Measurements from ENCODE around the gene PRKAG2.

Gene PRKAG2

DNA sequence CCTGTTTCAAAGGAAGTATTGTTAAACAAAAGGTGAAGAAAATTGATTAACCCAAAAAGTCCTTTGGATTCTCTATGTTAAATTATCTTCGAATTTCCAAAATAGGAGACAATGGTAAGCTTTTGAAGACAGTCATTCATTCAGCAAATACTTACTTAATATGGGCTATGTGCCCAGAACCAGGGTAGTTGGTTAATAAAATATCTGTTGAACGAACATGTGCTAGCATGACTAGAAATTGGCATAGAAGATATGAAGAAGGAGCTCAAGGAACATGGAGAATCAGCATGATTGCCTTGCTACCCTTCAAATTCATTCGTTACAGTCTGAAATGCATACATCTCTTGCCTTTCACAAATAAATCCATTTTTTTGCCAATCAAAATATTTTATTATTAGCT is 234.2 kb downstream of the PRKAG2 start:
- TF ChIP-seq CTCF (IDR thresholded peaks at IDR 0.05; ENCODE audit: low read depth, low read length) (no peak), POLR2A (IDR thresholded peaks at IDR 0.05; ENCODE audit: extremely low read depth, insufficient read length) (no peak), MYC (IDR thresholded peaks at IDR 0.05; ENCODE audit: low read depth, low read length) (no peak)
- TF ChIP-seq, protein P1, sequence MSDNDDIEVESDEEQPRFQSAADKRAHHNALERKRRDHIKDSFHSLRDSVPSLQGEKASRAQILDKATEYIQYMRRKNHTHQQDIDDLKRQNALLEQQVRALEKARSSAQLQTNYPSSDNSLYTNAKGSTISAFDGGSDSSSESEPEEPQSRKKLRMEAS (IDR thresholded peaks at IDR 0.05; ENCODE audit: low read depth, low read length), result no peak
- DNase-seq (ENCODE audit: low read depth), result no peak
- no peak overlapping the region for H3K4me3 ChIP-seq (ENCODE audit: low read depth, low read length)

- TF ChIP-seq, protein P1 (IDR thresholded peaks at IDR 0.05; ENCODE audit: low read depth, low read length), result no peak
- TF ChIP-seq MYC (IDR thresholded peaks at IDR 0.05; ENCODE audit: low read depth, low read length) (no peak), POLR2A (IDR thresholded peaks at IDR 0.05; ENCODE audit: extremely low read depth, insufficient read length) (no peak), CTCF (IDR thresholded peaks at IDR 0.05; ENCODE audit: low read depth, low read length) (no peak)
- DNase-seq (ENCODE audit: low read depth), result no peak
- H3K4me3 ChIP-seq (ENCODE audit: low read depth, low read length), result no peak overlapping the region
Measured at GRCh38 chr7:151641587-151641986, 235.3 kb downstream of the PRKAG2 start.

DNA sequence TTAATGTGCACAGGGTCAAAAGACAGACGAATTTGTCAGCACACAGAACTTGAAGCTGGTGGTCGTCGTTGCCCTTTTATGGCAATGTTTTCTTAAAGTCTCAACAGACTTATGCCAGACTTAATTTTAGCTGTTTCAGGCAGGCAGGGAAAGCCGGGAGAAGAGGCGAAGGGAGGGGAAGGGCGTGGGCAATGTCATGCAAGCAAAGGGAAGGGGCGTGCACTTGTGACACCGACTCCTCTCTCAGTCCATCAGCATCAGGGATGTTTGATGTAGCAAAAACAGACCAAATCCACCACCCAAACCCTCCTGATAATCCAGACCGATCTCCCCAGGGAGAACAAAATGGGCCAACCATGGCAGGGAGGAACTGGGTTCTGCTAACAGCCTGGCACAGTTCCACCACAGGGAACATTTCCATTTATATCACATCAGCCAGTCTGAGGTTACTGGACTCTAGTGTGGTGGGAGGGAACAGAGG is 239.1 kb downstream of the PRKAG2 start:
- no peak overlapping the region for H3K4me3 ChIP-seq (ENCODE audit: low read depth, low read length)

DNA sequence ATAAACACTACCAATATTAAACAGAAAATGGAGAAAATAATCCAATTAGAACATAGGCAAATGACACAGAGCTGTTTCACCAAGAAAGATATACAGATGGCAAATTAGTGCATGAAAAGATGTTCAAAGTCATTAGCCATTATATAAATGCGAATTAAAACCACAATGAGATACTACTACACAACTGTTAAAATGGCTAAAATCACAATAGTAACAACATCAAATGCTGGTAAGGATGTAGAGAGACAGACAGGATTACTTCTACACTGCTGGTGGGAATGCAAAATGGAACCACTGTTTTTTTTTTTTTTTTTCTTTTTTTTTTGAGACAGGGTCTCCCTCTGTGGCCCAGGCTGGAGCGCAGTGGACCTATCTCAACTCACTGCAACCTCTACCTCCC is 242.3 kb downstream of the PRKAG2 start:
- no peak overlapping the region for H3K4me3 ChIP-seq (ENCODE audit: low read depth, low read length)
- TF ChIP-seq, protein P1 (IDR thresholded peaks at IDR 0.05; ENCODE audit: low read depth, low read length), result no peak
- TF ChIP-seq POLR2A (IDR thresholded peaks at IDR 0.05; ENCODE audit: extremely low read depth, insufficient read length) (no peak), MYC (IDR thresholded peaks at IDR 0.05; ENCODE audit: low read depth, low read length) (no peak)
- no peak for DNase-seq (ENCODE audit: low read depth)

More for the DNA sequence above, 239.1 kb downstream of the PRKAG2 start:
- no peak for DNase-seq (ENCODE audit: low read depth)
- TF ChIP-seq MYC (IDR thresholded peaks at IDR 0.05; ENCODE audit: low read depth, low read length) (no peak), CTCF (IDR thresholded peaks at IDR 0.05; ENCODE audit: low read depth, low read length) (no peak)

DNA sequence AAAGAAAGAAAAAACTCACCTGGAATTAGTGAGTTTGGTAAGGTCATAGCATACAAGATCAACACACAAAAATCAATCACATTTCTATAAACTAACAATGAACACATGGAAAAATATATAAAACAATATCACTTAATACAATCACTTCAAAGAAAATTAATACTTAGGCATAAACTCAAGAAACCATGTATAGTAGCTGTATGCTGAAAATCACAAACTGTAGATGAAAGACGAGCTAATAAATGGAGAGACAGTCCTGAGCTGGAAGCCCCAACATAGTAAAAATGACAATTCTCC is 243.5 kb downstream of the PRKAG2 start:
- TF ChIP-seq CTCF (IDR thresholded peaks at IDR 0.05; ENCODE audit: low read depth, low read length) (no peak), POLR2A (IDR thresholded peaks at IDR 0.05; ENCODE audit: extremely low read depth, insufficient read length) (no peak), MYC (IDR thresholded peaks at IDR 0.05; ENCODE audit: low read depth, low read length) (no peak)
- TF ChIP-seq, protein P1 (IDR thresholded peaks at IDR 0.05; ENCODE audit: low read depth, low read length), result no peak

DNA sequence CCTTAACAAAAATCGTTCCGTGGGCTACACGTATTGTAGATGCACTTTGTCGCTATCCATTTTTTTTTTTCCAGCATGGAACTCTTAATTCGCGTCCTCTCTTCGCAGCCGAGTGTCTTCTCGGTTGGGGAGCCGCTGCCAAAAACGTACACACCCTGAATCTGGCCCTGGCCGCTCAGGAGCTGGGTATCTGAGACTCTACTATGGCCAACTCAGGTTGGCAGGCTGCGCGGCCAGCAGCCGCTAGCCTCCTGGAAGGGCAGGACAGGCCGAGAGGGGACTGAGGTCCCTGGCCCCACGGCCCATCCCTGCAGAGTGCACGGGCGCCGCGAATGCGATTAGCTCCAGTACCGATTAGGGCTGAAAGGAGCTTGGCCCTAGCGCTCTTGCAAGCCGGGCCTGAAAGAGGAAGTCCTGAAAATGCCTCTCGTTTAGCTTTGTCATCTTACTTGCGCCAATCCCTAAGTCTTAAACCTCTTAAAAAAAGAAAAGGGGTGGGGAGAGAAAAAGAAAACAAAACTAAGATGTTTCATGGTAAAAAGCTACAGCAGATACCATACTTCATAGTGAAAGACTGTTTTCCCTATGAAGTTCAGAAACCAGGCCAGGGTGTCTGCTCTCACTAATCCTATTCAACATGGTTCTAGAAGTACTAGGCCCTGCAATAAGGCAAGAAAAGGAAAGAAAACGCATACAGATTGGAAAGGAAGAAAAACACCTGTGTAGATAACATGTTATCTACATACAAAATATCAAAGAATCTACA is 244.0 kb downstream of the PRKAG2 start:
- peak; percentile 93 for DNase-seq (ENCODE audit: low read depth)
- H3K4me3 ChIP-seq (ENCODE audit: low read depth, low read length), result peak overlapping the region; percentile 48

More for the DNA sequence above, 243.5 kb downstream of the PRKAG2 start:
- no peak for DNase-seq (ENCODE audit: low read depth)
- no peak overlapping the region for H3K4me3 ChIP-seq (ENCODE audit: low read depth, low read length)

More for the DNA sequence above, 244.0 kb downstream of the PRKAG2 start:
- TF ChIP-seq CTCF (IDR thresholded peaks at IDR 0.05; ENCODE audit: low read depth, low read length), result no peak
- no peak for TF ChIP-seq MYC (IDR thresholded peaks at IDR 0.05; ENCODE audit: low read depth, low read length)

Measured in NB4 (cell line).